Keratinocyte (primary cell): ENCODE results near the gene SCAI. TPM values are rescaled to one million over a fixed set of nuclear protein-coding genes. Genes with fewer than 3 reads are reported as not detected.

Experiments used
- DNase-seq: peaks from one replicate; pipeline ENCODE4 v3.0.0-alpha.2; 2011; ENCODE audit warnings: low read depth, missing footprints, low spot score
- FAIRE-seq: peaks from 2 replicates; lab custom pipeline; 2011; peaks lifted over from hg19 to GRCh38; lab: Jason Lieb, UNC
- H2AFZ ChIP-seq: 2 replicates; pipeline ENCODE4 v1.6.0; 2012; ENCODE audit warnings: low read length, control low read depth, inconsistent platforms; ENCODE audit not compliant: control insufficient read depth
- H3K27ac ChIP-seq: 2 replicates; pipeline ENCODE4 v1.5.1; 2011; ENCODE audit warnings: low read length; ENCODE audit not compliant: control insufficient read depth, insufficient read depth
- H3K27me3 ChIP-seq: 3 replicates; pipeline ENCODE4 v1.6.0; 2011; ENCODE audit warnings: low read length; ENCODE audit not compliant: control insufficient read depth, insufficient read depth; ENCODE audit errors: extremely low read depth
- H3K36me3 ChIP-seq, 2 experiments: 2 replicates in 1 of 2; 3 replicates in 1 of 2; pipeline ENCODE4 v1.5.1; 2011; ENCODE audit warnings: low read length in 2 of 2, mild to moderate bottlenecking in 1 of 2; ENCODE audit not compliant: control insufficient read depth in 2 of 2, insufficient read depth in 2 of 2; ENCODE audit errors: extremely low read depth in 1 of 2
- H3K4me1 ChIP-seq: 3 replicates; pipeline ENCODE4 v1.5.1; 2011; ENCODE audit warnings: low read length; ENCODE audit not compliant: control insufficient read depth, insufficient read depth; ENCODE audit errors: extremely low read depth
- H3K4me2 ChIP-seq: 3 replicates; pipeline ENCODE4 v1.6.0; 2011; ENCODE audit warnings: low read depth, low read length; ENCODE audit not compliant: control insufficient read depth, insufficient read depth; ENCODE audit errors: extremely low read depth
- H3K4me3 ChIP-seq, 3 experiments: fragments of 200-600 bp in 1 of 3; sonication (generic) in 1 of 3; 2 replicates in 2 of 3; 3 replicates in 1 of 3; pipeline ENCODE4 v1.5.1; 2011 to 2016; ENCODE audit warnings: low read length in 3 of 3, mild to moderate bottlenecking in 3 of 3, control low read depth in 2 of 3, inconsistent platforms in 1 of 3, low read depth in 1 of 3, mixed read lengths in 1 of 3, mixed run types in 1 of 3, moderate library complexity in 1 of 3; ENCODE audit not compliant: control insufficient read depth in 2 of 3, insufficient read depth in 2 of 3; ENCODE audit errors: extremely low read depth in 1 of 3
- H3K79me2 ChIP-seq: 2 replicates; pipeline ENCODE4 v1.6.0; 2012; ENCODE audit warnings: low read length; ENCODE audit not compliant: control insufficient read depth, insufficient read depth
- H3K9ac ChIP-seq: 3 replicates; pipeline ENCODE4 v1.6.0; 2011; ENCODE audit warnings: low read length; ENCODE audit not compliant: control insufficient read depth, insufficient read depth; ENCODE audit errors: extremely low read depth
- H3K9me1 ChIP-seq: 3 replicates; pipeline ENCODE4 v1.6.0; 2011; ENCODE audit warnings: low read length; ENCODE audit not compliant: control insufficient read depth, insufficient read depth; ENCODE audit errors: extremely low read depth
- H3K9me3 ChIP-seq: 2 replicates; pipeline ENCODE4 v1.5.1; 2012; ENCODE audit warnings: low read depth, low read length; ENCODE audit not compliant: control insufficient read depth
- H4K20me1 ChIP-seq: 3 replicates; pipeline ENCODE4 v1.6.0; 2011; ENCODE audit warnings: low read length; ENCODE audit not compliant: control insufficient read depth, insufficient read depth; ENCODE audit errors: extremely low read depth
- CTCF ChIP-seq, 3 experiments: IDR thresholded peaks in 1 of 3; conservative IDR thresholded peaks in 1 of 3; optimal IDR thresholded peaks in 1 of 3; 2 replicates in 2 of 3; 3 replicates in 1 of 3; pipeline versions ENCODE3 to v1.5.1; 2011; ENCODE audit warnings: low read length in 3 of 3, mild to moderate bottlenecking in 3 of 3, moderate library complexity in 2 of 3, control low read depth in 1 of 3, inconsistent platforms in 1 of 3; ENCODE audit not compliant: insufficient read depth in 2 of 3; ENCODE audit errors: extremely low read depth in 1 of 3
- EZH2 ChIP-seq: IDR thresholded peaks from one replicate; pipeline ENCODE4 v1.6.1; 2012; ENCODE audit warnings: inconsistent platforms, mild to moderate bottlenecking, low read length, moderate library complexity
- dilution Hi-C: fragments of 300-500 bp; cut with MboI; formaldehyde crosslinking; loops from one replicate; pipeline ENCODE4 v1.7.0; 2020; ENCODE audit warnings: low sequenced_read_pairs; ENCODE audit not compliant: extremely low pct_ligation_motif_present
- polyA plus RNA-seq, 5 experiments: library from polyadenylated mRNA; depleted of rRNA in 3 of 5; stranded (reverse) in 3 of 5; stranded (forward) in 1 of 5; unstranded in 1 of 5; fragments of >200 nt; gene quantifications; 1 replicate in 1 of 5; 2 replicates in 3 of 5; 3 replicates in 1 of 5; pipeline versions ENCODE4 v1.2.1 to v1.2.3, GENCODE V29; 2011 to 2012; ENCODE audit warnings: missing spikeins in 2 of 5, low read depth in 1 of 5, low replicate concordance in 1 of 5

SCAI gene
- polyA plus RNA-seq, 1 donor (not counting 4 experiments of a cell fraction or from before 2014, with no cell fraction given) = 3.0 TPM

GRCh38 chr9:125140576-125140975 lies 2.8 kb downstream of the SCAI start:
- TF ChIP-seq EZH2 = no peak
- TF ChIP-seq CTCF (optimal IDR thresholded peaks at IDR 0.05 in 1 of 3, IDR thresholded peaks at IDR 0.05 in 1 of 3, conservative IDR thresholded peaks at IDR 0.05 in 1 of 3; ENCODE audit: extremely low read depth in 1 of 3, insufficient read depth in 2 of 3, low read length in 3 of 3) = no peak
- Histone ChIP-seq H3K9me1 (no peaks in the 10 kb centered on the region), H3K27ac (no peak overlapping the region), H3K4me1 (peaks cover 10% of the 10 kb centered on the region), H3K79me2 (no peaks in the 10 kb centered on the region), H3K36me3 (no peaks in the 10 kb centered on the region), H4K20me1 (peaks cover 3% of the 10 kb centered on the region), H3K4me2 (no peak overlapping the region), H3K9me3 (no peaks in the 10 kb centered on the region), H2AFZ (no peak overlapping the region), H3K27me3 (no peaks in the 10 kb centered on the region), H3K4me3 (no peak overlapping the region), H3K9ac (no peak overlapping the region)
- FAIRE-seq (no peak), DNase-seq (no peak)
- dilution Hi-C loops = no loop called here

- H2AFZ ChIP-seq = no peak overlapping the region
- no peaks in the 10 kb centered on the region for H3K9me1 ChIP-seq
- no peaks in the 10 kb centered on the region for H3K36me3 ChIP-seq
- no peaks in the 10 kb centered on the region for H4K20me1 ChIP-seq
- H3K79me2 ChIP-seq = no peaks in the 10 kb centered on the region
- TF ChIP-seq EZH2 = no peak
- no peak for TF ChIP-seq CTCF (optimal IDR thresholded peaks at IDR 0.05 in 1 of 3, IDR thresholded peaks at IDR 0.05 in 1 of 3, conservative IDR thresholded peaks at IDR 0.05 in 1 of 3; ENCODE audit: extremely low read depth in 1 of 3, insufficient read depth in 2 of 3, low read length in 3 of 3)
- no peaks in the 10 kb centered on the region for H3K27me3 ChIP-seq
- FAIRE-seq (no peak), DNase-seq (no peak)
- no peaks in the 10 kb centered on the region for H3K4me1 ChIP-seq
- H3K4me3 ChIP-seq = no peak overlapping the region
- no peak overlapping the region for H3K27ac ChIP-seq
- no peak overlapping the region for H3K9ac ChIP-seq
- no peak overlapping the region for H3K4me2 ChIP-seq
- dilution Hi-C loops = no loop called here
- no peaks in the 10 kb centered on the region for H3K9me3 ChIP-seq
Measured at GRCh38 chr9:125137200-125137599, 6.1 kb downstream of the SCAI start.
